Esophagus muscularis mucosa (tissue), 3 donors: ENCODE results near the gene LILRB3.

Experiments used
- CTCF ChIP-seq, 3 experiments: fragments of 200-600 bp in 2 of 3; fragments of 450-650 bp in 1 of 3; sonication (generic) in 2 of 3; IDR thresholded peaks; one replicate each; pipeline ENCODE4 v1.5.1; 2017 to 2019; ENCODE audit warnings: antibody characterized with exemption in 3 of 3, mild to moderate bottlenecking in 2 of 3, moderate library complexity in 1 of 3
- POLR2A ChIP-seq: fragments of 450-650 bp; IDR thresholded peaks from one replicate; pipeline ENCODE4 v1.6.1; 2017; ENCODE audit warnings: antibody characterized with exemption, moderate library complexity, mild to moderate bottlenecking, low read depth

GRCh38 chr19:54230031-54230430 is 7.2 kb upstream of the LILRB3 start:
- TF ChIP-seq CTCF (IDR thresholded peaks at IDR 0.05) (no peak), POLR2A (no peak)
